ENCODE results near the gene TOGARAM2. TPM values are rescaled to one million over a fixed set of nuclear protein-coding genes. Genes with fewer than 3 reads are reported as not detected.

Gene TOGARAM2
- total and polyA plus RNA-seq, 2 of the 8 experiments (the other 6 are each of a cell fraction or from before 2014, with no cell fraction given): 0.42 to 1.4 TPM

DNA sequence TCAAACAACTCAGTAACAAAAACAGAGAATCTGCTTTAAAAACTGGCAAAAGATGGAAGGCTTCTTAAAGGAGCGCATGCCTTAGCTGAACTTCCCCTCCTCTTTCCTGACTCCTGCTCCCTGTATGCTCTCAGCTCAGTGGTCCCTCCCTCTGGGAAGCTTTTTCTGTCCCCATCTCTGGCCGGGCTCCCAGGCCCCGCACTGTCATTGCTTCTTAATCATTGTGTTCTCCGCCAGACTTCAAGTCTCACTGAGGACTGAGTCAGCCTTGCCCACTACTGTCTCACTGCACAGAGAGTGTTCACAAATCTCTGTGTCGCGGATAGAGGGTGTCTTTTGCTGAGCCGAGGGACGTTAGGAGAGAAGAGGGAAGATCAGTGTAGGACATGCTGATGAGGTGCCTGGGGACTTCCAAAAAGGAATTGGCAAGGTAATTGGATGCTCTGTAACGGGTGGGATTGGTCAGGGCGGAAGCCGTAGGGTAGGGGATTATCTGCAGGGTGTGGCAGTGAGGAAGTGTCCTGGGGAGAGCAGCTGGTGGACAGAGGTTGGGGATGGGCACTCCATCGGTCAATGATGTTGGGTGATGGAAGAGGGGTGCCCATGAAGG is 16.2 kb downstream of the TOGARAM2 start:
- Histone ChIP-seq H3K79me2 (ENCODE audit: control insufficient read depth in 1 of 2, insufficient read depth in 2 of 2, low read length in 2 of 2) (no peaks in the 10 kb centered on the region), H3K79me1 (ENCODE audit: low read depth, low read length) (no peaks in the 10 kb centered on the region), H3K23ac (ENCODE audit: insufficient read length) (no peak overlapping the region), H3K4me3 (ENCODE audit: extremely low read depth in 1 of 4, insufficient read depth in 2 of 4, low read depth in 3 of 4, low read length in 4 of 4) (no peak overlapping the region), H3K4ac (replicated peaks; ENCODE audit: insufficient read length, low read depth, low read length) (no peak overlapping the region), H3K56ac (replicated peaks; ENCODE audit: insufficient read length, low read depth, low read length) (no peak overlapping the region), H2BK5ac (ENCODE audit: low read depth, low read length) (no peak overlapping the region), H3K27me3 (replicated peaks in 1 of 4; ENCODE audit: control insufficient read depth in 3 of 4, extremely low read depth in 1 of 4, insufficient read depth in 3 of 4, low read length in 3 of 4) (no peaks in the 10 kb centered on the region), H2BK20ac (ENCODE audit: low read length) (no peak overlapping the region), H3K4me1 (replicated peaks in 1 of 4; ENCODE audit: control insufficient read depth in 3 of 4, insufficient read depth in 4 of 4, low read length in 3 of 4) (no peaks in the 10 kb centered on the region), H4K20me1 (replicated peaks in 1 of 2; ENCODE audit: control insufficient read depth in 1 of 2, insufficient read depth in 2 of 2, low read length in 2 of 2) (no peaks in the 10 kb centered on the region), H3K23me2 (ENCODE audit: low read depth, low read length) (no peaks in the 10 kb centered on the region), H2BK120ac (replicated peaks; ENCODE audit: low read depth, low read length) (no peak overlapping the region), H2AFZ (ENCODE audit: low read length) (no peak overlapping the region), H3K27ac (ENCODE audit: low read depth, low read length) (no peak overlapping the region), H4K5ac (ENCODE audit: insufficient read length, low read depth, low read length) (no peak overlapping the region), H2BK12ac (ENCODE audit: low read depth, low read length) (no peak overlapping the region), H4K91ac (replicated peaks; ENCODE audit: insufficient read length, low read length) (no peak overlapping the region), H2BK15ac (ENCODE audit: low read length) (no peak overlapping the region), H2AK5ac (ENCODE audit: low read depth, low read length) (no peak overlapping the region), H3K4me2 (ENCODE audit: insufficient read depth in 1 of 2, low read depth in 2 of 2, low read length in 2 of 2) (no peak overlapping the region), H3K9ac (replicated peaks in 1 of 4; ENCODE audit: extremely low read depth in 1 of 4, low read depth in 3 of 4, low read length in 3 of 4) (no peak overlapping the region), H3K14ac (ENCODE audit: insufficient read length) (no peak overlapping the region), H4K8ac (ENCODE audit: extremely low read depth, insufficient read depth, low read length) (no peak overlapping the region), H3K9me3 (ENCODE audit: insufficient read depth in 2 of 2, low read depth in 1 of 2, low read length in 1 of 2) (no peaks in the 10 kb centered on the region), H3K18ac (ENCODE audit: extremely low read depth, low read length) (no peak overlapping the region), H3K36me3 (ENCODE audit: control insufficient read depth in 2 of 4, insufficient read depth in 4 of 4, low read length in 3 of 4) (no peaks in the 10 kb centered on the region)
- TF ChIP-seq RNF2 (IDR thresholded peaks at IDR 0.05; ENCODE audit: borderline replicate concordance, low read depth, low read length, missing control alignments, poor library complexity, severe bottlenecking) (no peak), SIX5 (IDR thresholded peaks at IDR 0.05; ENCODE audit: low read depth, low read length) (no peak), SAP30 (IDR thresholded peaks at IDR 0.05; ENCODE audit: insufficient read depth, insufficient replicate concordance, low read length) (no peak)
- POLR2A ChIA-PET (ENCODE audit: partially characterized antibody): no interaction called here
- DNase-seq (ENCODE audit: low read depth in 1 of 2, low spot score in 2 of 2) (no peak), FAIRE-seq (no peak)
- CTCF ChIA-PET (ENCODE audit: partially characterized antibody): interaction anchor here (1.6 kb wide), 1 partner anchor 39 kb away, joined by 4 read pairs; no protein-coding TSS in a partner anchor
- 86% methylated on average over 11 of the region's 12 CpGs; no CpG with 5 or more reads in 1 of the 2 experiments for WGBS, 2 experiments (ENCODE audit: extremely low coverage in 1 of 2, insufficient coverage in 1 of 2, insufficient read length in 1 of 2, insufficient replicate concordance in 2 of 2, low coverage in 1 of 2, low lambda C conversion rate in 2 of 2, missing lambda C conversion rate in 1 of 2)

All from H1 (cell line).